ENCODE measurements around the gene TGFBR3L.

TGFBR3L gene

DNA sequence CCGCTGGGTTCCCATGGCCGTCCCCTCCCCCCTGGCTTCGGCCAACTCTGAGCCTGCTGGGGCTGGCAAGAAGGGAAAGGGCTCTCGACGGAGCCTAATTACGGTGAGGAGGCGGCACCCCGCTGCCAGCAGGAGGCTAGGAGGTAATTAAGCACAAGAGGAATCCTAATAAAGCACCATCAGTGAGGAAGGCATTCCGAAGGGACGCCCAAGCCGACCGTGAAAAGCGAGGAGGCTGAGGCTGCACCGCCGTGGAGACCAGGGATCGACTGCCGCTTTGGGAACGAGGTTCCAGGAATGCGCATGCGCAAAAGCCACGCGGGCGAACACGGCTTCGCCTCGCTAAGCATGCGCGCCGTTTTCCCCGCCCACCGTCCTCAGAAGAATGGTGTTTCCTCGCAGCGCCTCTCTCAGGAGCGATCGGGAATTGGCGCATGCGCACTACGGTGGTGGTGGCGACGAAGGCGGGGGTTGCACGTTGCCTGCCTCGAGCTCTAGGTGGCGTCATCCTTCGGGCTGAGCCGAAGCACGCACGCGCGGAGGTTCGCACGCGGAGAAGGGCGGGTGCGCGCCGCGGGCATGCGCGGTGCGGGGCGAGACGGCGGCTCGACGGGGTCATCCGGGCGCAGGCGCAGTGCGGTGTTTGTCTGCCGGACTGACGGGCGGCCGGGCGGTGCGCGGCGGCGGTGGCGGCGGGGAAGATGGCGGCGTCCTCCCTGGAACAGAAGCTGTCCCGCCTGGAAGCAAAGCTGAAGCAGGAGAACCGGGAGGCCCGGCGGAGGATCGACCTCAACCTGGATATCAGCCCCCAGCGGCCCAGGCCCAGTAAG is 11.2 kb upstream of the TGFBR3L start, which contains the start of gene MAP2K7:
MAP2K7 (plus strand) TSS at position 634 of the 830 bp plus-strand sequence; CDS start at position 702, 68 bp downstream.
- DNase-seq (ENCODE audit: low read depth in 2 of 3, low spot score in 2 of 3), result peak; percentile 100

- DNase-seq (ENCODE audit: low read depth in 2 of 3, low spot score in 2 of 3), result peak in 1 of 3 experiments; percentile 58
Observed at GRCh38 chr19:7904074-7905020, 10.3 kb upstream of the TGFBR3L start.

DNA sequence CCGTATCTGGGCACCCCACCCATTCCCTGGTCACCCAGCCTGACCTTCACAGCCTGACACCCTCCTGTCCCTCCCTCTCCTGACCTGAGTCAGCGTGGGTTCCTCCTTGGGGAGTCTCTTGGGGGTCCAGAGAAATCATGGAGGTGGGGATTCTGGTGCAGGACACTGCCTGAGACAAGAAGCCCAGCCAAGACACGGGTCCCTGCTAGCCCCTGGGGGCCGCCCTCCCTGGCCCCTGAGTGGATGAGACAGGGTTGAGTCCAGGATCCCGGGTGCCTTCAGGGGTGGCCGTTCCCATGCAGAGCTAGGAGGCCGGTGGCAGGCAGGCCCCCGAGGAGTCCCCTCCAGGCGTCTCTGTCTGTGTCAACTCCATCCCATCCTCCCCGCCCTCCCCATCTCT is 9.4 kb upstream of the TGFBR3L start:
- no peak for DNase-seq (ENCODE audit: low read depth in 2 of 3, low spot score in 2 of 3)

DNA sequence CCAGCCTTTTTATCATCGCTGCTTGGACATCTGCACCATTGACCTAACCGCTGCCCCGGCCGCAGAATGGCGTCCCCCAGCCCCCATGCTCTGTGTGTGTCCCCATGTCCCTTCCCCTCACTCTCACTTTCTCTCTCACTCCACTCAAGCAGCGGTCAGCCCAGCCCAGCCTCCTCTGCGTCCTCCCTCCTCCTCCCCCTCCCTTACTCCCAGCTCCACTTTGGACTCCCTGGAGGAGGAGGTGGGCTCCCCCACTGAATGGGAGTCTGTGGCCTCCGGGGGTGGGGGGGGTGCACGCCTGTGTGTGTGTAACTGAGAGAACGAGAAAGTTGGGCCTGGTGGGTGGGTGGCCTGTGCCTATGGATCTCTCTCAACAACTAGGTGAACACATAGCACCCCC is 8.8 kb upstream of the TGFBR3L start:
- no peak for DNase-seq (ENCODE audit: low read depth in 2 of 3, low spot score in 2 of 3)

DNA sequence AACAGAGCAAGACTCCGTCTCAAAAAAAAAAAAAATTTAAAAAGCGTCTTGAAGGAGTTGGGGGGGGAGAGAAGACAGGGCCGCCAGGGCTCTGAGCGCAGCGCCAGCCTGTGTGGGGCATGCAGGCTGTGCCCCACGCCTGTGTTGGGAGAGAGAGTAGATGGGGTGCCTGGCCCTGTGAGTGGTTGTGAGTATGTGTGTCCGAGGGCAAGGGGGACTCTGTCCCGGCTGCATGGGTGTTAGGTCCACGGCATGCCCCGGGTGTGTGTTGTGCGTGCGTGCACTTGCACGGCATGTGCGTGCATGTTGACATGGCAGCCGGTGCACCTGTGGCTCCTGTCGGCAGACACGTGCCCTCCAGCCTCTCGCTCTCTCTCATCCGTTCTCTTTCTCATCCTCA is 7.5 kb upstream of the TGFBR3L start:
- DNase-seq (ENCODE audit: low read depth in 2 of 3, low spot score in 2 of 3), result no peak

- DNase-seq (ENCODE audit: low read depth in 2 of 3, low spot score in 2 of 3), result no peak
Observed at GRCh38 chr19:7907544-7907943, 7.1 kb upstream of the TGFBR3L start.

GRCh38 chr19:7908078-7908699 is 6.4 kb upstream of the TGFBR3L start:
- no peak for DNase-seq (ENCODE audit: low read depth in 2 of 3, low spot score in 2 of 3)

DNA sequence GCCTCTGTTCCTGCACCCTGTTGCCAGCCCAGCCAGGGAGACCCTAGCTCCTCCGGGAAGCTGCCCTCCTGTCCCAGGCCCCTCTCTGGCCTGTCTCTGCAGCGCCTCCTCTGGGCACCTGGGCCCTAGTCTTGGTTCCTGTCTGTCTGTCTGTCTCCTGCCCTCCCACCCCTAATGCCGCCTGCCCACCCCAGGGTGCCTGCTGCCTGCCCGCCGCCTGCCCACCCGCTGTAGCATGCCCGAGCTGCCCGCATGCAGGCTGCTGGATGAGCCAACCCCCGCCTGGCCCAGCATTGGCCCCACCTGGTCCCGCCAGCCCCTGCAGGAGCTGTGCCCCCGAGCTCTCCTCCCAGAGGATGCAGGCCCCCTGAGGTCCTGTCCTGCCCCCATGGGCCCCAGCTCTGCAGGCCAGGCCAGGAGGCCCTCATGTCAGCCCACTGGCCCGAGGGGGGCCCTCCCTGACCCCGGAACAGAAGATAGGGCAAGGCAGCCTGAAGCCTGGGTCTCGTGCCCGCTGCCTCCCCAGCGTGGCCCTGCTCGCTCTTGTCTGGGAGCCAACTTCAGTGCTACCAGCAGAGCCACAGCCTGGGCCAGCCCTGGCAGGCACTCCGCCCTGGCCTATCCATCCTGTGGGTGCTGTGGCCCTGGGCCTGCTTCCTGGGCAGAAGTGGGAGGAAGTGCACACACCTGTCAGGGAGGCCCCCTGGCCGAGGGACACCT is 5.7 kb upstream of the TGFBR3L start:
- DNase-seq (ENCODE audit: low read depth in 2 of 3, low spot score in 2 of 3), result no peak

DNA sequence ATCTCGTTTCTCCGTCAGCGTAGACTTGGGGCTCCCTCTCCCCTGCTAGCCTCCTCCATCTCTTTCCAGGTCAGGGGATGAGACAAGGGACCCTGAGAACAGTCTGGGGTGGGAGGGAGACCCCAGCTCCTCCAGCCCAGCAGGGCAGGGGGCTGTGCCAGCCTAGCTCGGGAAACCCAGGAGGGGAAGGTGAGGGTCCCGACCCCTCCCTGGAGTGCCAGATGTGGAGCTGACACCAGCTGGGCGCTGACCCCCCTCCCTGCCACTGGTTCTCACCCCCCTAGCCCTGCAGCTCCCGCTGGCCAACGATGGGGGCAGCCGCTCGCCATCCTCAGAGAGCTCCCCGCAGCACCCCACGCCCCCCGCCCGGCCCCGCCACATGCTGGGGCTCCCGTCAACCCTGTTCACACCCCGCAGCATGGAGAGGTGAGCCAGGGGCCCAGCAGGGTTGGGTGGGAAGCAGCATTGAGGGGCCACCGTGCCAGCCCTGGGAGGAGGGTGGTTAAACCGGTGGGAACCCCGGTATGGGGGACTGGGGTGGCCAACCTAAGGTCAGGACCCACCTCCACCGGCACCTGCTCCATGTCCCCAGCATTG is 5.1 kb upstream of the TGFBR3L start:
- no peak for DNase-seq (ENCODE audit: low read depth in 2 of 3, low spot score in 2 of 3)

- DNase-seq (ENCODE audit: low read depth in 2 of 3, low spot score in 2 of 3), result no peak
Observed at GRCh38 chr19:7910321-7911161, 4.1 kb upstream of the TGFBR3L start.

GRCh38 chr19:7911508-7912143 is 3.0 kb upstream of the TGFBR3L start:
- no peak for DNase-seq (ENCODE audit: low read depth in 2 of 3, low spot score in 2 of 3)

- DNase-seq (ENCODE audit: low read depth in 2 of 3, low spot score in 2 of 3), result no peak
Observed at GRCh38 chr19:7912144-7912696, 2.4 kb upstream of the TGFBR3L start.

- DNase-seq (ENCODE audit: low read depth in 2 of 3, low spot score in 2 of 3), result no peak
Observed at GRCh38 chr19:7912697-7913564, 1.7 kb upstream of the TGFBR3L start.

DNA sequence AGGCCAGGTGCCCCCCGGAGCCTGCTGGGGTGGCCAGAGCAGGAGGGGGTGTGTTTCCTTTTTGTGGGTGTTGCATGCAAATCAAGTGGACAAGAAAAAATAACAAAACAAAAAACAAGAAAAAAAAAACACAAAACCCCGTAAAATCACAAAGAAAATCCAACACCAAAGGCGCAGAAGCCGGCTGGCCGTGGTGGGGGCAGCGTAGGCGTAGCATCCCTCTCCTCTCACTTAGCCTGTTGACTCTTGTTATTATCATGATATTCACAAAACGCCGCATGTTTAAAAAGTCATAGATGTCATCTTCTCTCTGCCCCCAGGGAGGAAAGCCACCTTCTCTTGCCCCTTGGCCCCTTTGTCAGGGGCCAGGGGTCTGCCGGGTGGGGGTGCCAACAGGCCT is 978 bp upstream of the TGFBR3L start:
- no peak for DNase-seq (ENCODE audit: low read depth in 2 of 3, low spot score in 2 of 3)

- no peak for DNase-seq (ENCODE audit: low read depth in 2 of 3, low spot score in 2 of 3)
Observed at GRCh38 chr19:7914099-7914498, 531 bp upstream of the TGFBR3L start.

DNA sequence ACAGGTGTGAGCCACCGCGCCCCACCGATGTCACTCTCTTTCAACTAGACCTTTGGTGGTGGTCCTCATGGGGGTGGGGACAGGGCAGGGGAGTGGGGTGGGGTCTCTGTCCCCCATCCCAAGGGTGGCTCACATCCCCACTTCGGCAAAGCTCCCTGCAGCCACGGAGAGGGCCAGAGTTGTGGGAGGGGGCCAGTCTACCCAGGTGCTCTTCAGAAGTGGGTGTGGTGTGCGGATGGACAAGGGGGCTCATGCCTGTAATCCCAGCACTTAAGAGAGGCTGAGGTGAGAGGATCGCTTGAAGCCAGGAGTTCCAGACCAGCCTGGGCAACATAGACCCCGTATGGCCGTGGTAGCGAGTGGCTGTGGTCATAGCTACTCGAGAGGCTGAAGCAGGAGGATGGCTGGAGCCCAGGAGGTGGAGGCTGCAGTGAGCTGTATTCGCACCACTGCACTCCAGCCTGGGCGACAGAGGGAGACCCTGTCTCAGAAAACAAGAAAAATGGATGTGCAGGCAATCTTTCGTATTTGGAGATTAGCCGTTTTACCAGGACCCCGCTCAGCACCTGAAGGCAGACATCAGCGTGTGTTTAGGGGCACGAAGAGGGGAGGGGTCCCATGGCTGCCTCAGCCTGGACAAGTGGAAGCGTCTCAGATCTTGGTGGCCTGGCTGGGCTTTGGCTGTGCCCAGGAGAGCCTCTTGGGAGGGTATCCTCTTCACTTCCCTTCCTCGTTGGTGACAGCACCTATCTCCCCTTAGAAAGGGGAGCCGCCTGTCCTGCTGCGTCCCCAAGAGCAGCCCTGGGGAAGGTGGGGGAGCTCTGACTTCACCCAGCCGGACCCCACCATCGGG is 846 bp downstream of the TGFBR3L start:
- DNase-seq (ENCODE audit: low read depth in 2 of 3, low spot score in 2 of 3), result no peak

All from activated CD8-positive, alpha-beta memory T cell treated with anti-CD3 and anti-CD28 coated beads for 48 hours (primary cell).